Measurements from ENCODE around the gene PPP1R26.
A peak's percentile ranks its signal among the peaks of the same experiment; 100 is the strongest.

PPP1R26 gene

DNA sequence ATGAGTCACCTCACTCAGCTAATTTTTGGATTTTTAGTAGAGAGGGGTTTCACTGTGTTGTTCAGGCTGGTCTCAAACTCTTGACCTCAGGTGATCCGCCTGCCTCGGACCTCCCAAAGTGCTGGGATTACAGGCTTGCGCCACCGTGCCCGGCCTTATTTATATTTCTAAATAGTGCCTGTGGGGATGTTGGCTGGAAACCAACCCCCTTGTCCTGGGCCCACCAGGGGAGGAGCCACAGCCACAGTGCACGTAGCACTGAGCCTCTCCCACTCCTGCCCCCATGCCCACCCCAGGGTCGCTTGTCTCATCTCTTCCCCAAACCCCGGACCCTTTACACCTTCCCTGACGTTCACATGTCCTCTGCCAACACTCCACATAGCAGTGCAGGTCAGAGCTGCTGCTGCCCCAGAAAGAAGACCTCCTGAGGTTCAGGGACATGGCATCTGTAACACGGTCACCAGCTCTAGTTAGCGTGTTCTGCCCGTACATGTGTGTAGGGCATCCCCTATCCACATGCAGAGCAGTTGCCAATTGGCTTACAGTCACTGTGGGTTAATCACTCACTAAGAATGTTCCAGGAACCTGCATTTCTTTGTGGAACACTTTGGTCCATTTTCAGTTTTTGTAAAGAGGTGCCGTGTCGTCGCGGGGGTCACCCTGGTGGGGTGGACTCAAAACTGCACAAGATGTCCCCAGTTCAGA, 10.7 kb downstream of the PPP1R26 start:
- DNase-seq, result no peak

DNA sequence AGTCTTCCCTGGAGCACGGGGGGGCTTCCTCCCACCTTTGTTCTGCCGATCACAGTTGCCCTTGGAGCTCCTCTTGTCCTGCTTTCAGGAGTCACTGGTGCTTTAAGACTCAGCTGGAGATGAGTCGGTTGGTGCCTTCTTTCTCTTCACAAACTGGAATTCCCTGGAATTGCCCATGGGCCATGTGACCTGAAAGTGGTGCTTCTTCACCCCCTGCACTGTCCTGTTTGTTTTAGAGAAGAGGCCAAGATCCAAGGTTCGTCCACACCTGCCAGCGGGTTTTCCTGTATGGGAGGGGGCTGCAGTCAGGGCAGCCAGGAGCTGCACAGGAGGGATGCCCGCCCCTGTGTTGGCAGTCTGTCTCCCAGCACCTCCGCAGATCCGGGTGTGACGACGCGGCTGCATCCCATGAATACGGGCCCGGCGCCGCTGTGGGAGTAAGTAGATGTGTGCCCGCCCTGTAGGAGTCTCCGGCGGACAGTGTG, 11.4 kb downstream of the PPP1R26 start:
- TF ChIP-seq GATA1 (IDR thresholded peaks at IDR 0.05; ENCODE audit: low read depth, low read length) (no peak), POLR2A (IDR thresholded peaks at IDR 0.05; ENCODE audit: low read length) (no peak)
- no peak for DNase-seq

More for the DNA sequence above, 10.7 kb downstream of the PPP1R26 start:
- TF ChIP-seq GATA1 (IDR thresholded peaks at IDR 0.05; ENCODE audit: low read depth, low read length), result no peak
- TF ChIP-seq POLR2A (IDR thresholded peaks at IDR 0.05; ENCODE audit: low read length), result no peak

GRCh38 chr9:135491764-135492163, 12.2 kb downstream of the PPP1R26 start:
- TF ChIP-seq POLR2A (IDR thresholded peaks at IDR 0.05; ENCODE audit: low read length) (no peak), GATA1 (IDR thresholded peaks at IDR 0.05; ENCODE audit: low read depth, low read length) (no peak)

DNA sequence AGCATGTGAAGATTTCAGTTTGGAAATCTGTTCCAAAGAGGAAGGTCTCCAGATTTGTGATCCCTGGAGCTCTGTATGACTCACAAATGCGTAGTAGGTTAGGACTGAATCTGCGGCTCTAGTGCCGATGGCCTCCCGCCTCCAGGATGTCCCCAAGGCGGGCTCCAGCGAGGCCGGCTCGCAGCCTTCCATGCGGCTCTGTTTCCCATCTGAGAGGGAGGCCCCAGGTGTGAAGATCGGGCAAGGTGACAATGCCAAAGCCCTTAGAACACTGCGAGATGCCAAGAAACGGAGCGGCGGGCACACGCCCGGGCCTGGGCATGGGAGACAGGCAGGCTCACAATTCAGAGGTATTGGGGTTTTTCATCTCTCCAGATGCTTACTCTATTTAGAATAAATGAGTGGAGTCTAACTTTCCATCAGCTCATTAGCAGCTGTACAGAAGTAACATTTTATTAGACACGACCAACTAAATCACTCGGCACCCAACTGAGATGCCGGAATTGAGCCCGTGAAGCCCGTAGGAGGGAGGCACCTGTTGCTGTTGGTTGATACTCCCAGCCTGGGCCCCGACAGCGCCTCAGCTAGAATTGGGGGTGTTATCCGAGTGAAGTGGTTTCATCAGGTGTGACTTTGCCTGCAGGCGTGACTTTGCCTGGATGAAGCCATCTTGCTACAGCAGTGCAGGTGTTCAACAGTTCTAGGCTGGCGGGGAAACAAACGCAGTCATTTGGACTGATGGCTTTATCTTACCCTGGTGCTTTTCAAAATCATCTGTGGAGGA, 13.5 kb downstream of the PPP1R26 start:
- TF ChIP-seq GATA1 (IDR thresholded peaks at IDR 0.05; ENCODE audit: low read depth, low read length) (no peak), POLR2A (IDR thresholded peaks at IDR 0.05; ENCODE audit: low read length) (no peak)
- DNase-seq, result no peak

More at GRCh38 chr9:135491764-135492163, 12.2 kb downstream of the PPP1R26 start:
- no peak for DNase-seq

DNA sequence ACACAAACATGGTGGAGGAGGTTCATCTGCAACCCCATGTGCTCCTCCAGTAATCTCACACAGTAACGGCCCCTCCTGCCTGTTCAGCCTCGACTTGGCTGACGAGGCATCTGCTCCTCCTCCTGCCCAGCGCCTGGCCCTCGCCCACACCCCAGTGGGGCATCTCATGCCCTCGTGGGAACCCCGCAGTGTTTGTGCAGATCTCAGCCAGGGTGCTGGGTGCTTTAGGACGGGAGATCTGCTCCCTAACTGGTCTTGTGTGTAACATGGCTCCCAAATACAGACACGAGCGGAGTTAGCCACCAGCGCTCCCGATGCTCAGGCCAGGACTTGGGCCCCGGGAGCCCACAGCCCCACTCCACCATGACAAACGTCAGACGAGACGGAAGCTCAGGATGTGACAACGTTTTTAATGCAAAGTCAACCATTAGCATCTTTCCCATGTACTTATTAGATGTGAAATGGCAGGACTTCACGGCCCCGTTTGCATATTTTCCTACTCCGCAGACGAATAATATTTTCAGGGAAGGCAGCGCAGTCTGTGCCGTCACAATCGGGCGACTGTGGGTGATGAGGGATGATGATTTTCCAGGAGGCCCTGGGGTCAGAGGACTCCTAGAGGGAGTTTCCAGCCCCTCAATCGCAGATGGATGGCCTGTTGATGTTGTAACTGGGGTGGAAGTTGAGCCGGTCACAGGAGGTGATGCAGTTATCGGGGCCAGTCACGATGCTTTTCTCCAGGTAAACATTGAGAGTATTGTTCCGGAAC, 15.4 kb downstream of the PPP1R26 start:
- TF ChIP-seq GATA1 (IDR thresholded peaks at IDR 0.05; ENCODE audit: low read depth, low read length), result no peak
- TF ChIP-seq POLR2A (IDR thresholded peaks at IDR 0.05; ENCODE audit: low read length), result no peak
- no peak for DNase-seq

GRCh38 chr9:135498381-135499126, 19.0 kb downstream of the PPP1R26 start:
- no peak for TF ChIP-seq POLR2A (IDR thresholded peaks at IDR 0.05; ENCODE audit: low read length)
- TF ChIP-seq GATA1 (IDR thresholded peaks at IDR 0.05; ENCODE audit: low read depth, low read length), result no peak
- DNase-seq, result no peak

GRCh38 chr9:135499326-135500070, 19.9 kb downstream of the PPP1R26 start:
- TF ChIP-seq POLR2A (IDR thresholded peaks at IDR 0.05; ENCODE audit: low read length) (no peak), GATA1 (IDR thresholded peaks at IDR 0.05; ENCODE audit: low read depth, low read length) (no peak)
- DNase-seq, result peak; percentile 84 to 90

DNA sequence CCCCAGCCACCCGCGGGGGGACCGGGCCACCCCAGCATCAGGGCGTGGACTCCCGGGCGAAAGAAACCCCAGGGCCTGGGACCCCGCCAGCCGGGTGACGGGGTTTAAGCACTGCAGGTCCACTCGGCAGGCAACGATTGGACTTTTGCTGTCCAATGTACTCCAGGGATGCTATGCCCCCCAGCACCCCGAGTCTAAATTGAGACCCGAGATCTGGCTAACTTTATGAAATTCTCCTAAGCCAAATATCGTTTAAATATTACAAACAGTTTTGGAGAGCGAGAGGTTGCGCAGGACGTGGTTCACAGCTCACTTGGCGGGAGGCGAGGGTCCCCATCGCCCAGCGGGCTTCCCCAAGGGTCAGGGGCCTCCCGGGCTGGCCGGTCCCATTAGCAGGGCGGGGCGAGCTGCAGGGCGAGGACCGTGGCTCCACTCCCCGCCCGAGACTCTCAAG, 20.5 kb downstream of the PPP1R26 start:
- no peak for DNase-seq
- no peak for TF ChIP-seq GATA1 (IDR thresholded peaks at IDR 0.05; ENCODE audit: low read depth, low read length)
- no peak for TF ChIP-seq POLR2A (IDR thresholded peaks at IDR 0.05; ENCODE audit: low read length)

- peak; percentile 90 to 93 for DNase-seq
- TF ChIP-seq GATA1 (IDR thresholded peaks at IDR 0.05; ENCODE audit: low read depth, low read length) (no peak), POLR2A (IDR thresholded peaks at IDR 0.05; ENCODE audit: low read length) (peak; percentile 65)
Measured at GRCh38 chr9:135500525-135501260, 21.1 kb downstream of the PPP1R26 start, which contains the start of gene MRPS2. TSS of gene MRPS2 (plus strand) at chr9:135500682. CDS start at chr9:135500711, 29 bp downstream.

DNA sequence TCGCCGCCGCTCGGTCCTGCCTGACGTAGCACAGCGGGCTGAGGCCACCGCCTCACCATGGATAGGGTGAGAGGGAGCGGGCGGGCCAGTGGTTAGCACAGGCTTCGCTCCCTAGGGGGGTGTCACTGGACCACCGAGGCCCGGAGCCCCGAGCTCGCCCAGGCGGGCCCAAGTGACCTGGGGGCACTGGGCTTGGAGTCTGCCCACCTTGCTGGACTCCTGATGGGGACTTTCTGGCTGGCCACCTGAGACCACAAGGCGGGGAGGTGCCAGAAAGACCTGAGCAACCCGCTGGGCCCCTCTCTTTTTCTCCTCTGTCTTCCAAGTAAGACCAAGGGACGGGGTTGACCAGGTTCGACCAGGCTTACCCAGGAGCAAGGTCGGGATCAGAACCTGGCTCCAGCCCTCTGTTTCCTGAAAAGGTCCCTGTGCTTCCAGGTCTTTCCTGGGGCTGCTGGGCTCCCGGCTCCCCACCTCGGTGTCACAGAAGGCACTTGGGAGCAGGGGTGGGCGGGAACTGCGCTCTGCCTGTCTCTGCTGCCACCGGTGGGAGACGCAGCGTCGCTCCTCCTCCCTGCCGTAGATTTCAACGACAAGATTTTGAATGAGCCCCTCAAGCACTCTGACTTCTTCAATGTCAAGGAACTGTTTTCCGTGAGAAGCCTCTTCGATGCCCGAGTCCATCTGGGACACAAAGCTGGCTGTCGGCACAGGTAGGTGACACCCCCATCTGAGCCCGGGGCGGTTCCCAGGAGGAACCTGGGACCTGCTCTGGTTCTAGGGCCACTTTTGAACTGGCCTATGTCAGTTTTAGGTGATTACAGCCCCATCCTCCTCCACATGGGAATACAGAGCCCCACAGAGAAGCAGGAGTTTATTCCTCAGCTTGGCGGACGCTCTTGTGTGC, 21.9 kb downstream of the PPP1R26 start:
- DNase-seq, result no peak
- TF ChIP-seq POLR2A (IDR thresholded peaks at IDR 0.05; ENCODE audit: low read length) (no peak), GATA1 (IDR thresholded peaks at IDR 0.05; ENCODE audit: low read depth, low read length) (no peak)

All from erythroblast (primary cell).